Measurements from ENCODE around the gene PRRX1. TPM values are rescaled to one million over a fixed set of nuclear protein-coding genes. Genes with fewer than 3 reads are reported as not detected.

PRRX1 gene
- total RNA-seq (2014; rRNA removed; shearing (Covaris generic)) = not detected in 2 replicates

- DNase-seq (ENCODE audit: low spot score) = no peak
These were observed at the start of gene PRRX1 for GRCh38 chr1:170664093-170664827. PRRX1 (plus strand) TSS chr1:170664131; CDS start chr1:170664219, 88 bp downstream.

GRCh38 chr1:170617591-170618330 is 46.2 kb upstream of the PRRX1 start:
- DNase-seq (ENCODE audit: low spot score) = no peak

GRCh38 chr1:170618421-170618820 is 45.5 kb upstream of the PRRX1 start:
- no peak for DNase-seq (ENCODE audit: low spot score)

DNA sequence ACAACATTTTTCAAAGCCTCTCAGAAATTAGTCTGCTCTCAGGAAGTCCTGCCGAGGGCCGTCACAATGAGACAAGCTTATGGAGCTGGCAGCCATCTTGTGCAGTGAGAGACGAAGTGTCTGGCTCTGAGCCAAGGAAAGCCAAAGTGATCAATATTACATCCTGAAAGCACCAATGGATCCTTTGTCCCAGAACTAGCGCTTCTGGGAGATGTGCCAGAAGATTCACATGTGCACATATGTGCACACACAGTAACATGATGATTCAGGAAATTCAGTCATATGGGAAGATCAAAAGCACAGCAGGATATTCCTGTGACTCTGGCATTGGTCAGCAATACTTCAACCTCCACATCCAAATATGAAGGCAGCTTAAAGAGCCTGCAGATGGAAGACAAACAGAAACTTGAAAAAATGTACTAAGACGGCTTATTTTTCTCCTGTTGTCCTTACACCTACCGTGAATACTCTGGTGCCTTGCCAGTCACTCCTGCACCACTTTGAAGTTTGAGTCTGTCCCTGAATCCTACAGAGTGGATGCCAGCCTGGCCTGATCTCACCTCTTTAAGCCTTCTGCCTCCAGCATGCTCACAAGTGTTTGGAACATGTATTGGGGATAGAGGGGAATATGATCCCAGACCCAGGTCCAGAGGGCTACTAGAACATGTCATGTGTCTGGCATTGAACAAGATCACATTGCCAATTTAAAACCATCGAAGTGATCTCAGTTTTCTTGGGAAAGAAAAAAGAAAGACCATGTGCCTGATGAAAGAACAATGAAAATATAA is 44.5 kb upstream of the PRRX1 start:
- no peak for DNase-seq (ENCODE audit: low spot score)

DNA sequence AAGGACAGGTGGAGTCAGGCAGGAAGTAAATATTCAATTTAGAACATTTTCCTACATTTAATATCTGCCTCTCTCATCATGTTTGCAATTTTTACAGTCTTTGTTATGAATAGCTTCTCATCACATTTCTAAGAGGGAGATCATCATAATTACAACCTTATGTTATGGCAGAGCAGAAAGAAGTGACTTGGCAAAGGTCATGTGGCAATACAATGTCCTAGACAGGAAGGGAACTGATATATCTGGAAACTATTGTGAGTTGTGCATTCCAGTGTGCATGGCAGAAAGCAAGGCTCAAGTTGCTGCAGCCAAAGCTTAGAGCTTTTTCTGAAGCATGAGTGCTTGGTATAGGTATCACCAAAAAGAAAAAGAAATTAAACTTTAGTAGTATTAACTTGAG is 43.8 kb upstream of the PRRX1 start:
- DNase-seq (ENCODE audit: low spot score) = no peak

DNA sequence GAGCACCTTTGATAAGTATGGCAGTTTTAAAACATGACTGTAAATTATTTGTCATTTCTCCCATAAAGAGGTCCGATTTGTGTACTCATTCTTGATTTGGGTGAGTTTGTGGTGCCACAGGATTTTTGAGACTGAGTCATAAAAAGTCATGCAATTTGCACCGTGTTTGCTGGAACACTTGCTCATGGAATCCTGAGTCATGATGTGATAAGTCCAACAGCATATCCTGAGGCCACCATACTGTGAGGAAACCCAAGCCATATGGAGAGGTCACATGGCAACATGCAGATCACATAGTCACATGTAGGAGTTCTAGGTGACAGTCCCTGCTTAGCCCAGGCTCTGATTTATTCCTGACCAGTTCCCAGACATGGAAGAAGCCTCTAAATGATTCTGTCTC is 40.8 kb upstream of the PRRX1 start:
- no peak for DNase-seq (ENCODE audit: low spot score)

DNA sequence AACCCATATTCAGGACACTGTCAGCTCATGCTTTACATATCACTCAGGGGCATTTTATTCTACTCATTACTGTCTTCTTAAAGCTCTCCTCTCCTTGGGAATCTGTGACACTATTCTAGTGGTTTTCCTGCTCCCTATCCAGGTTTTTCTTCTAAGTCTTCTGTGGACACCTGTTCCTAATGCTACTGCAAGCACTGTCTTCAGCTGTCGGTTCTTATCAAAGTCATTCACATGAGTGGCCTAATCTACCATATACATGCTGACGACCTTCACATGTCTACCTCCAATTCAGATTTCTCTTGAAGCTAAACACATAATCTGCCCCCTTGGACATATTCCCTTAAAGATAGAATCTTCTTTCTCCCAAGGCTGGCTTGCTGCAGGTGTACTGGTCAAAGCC is 39.8 kb upstream of the PRRX1 start:
- DNase-seq (ENCODE audit: low spot score) = no peak

GRCh38 chr1:170630977-170631376 is 33.0 kb upstream of the PRRX1 start:
- DNase-seq (ENCODE audit: low spot score) = no peak

GRCh38 chr1:170634293-170634692 is 29.6 kb upstream of the PRRX1 start:
- DNase-seq (ENCODE audit: low spot score) = no peak

- no peak for DNase-seq (ENCODE audit: low spot score)
These were observed 29.0 kb upstream of the PRRX1 start for GRCh38 chr1:170634824-170635410.

DNA sequence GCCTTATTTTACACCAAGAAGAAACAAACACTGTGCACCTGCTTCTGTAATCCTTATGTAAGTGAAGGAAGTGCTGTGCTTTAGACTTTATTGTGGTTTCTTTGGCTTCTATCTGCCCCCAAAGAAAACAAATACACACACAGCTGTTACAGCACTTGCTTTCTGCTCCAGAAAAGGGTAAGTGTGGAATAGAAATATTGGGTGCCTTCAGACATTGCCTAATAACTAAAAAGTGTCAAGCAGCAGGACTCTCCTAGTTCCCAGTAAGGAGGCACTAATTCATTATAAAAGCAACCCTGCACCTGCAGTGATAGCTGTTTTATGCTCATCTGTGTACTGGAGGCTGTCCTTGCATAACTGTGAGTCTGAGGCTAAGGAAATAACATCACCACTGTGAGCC is 23.4 kb upstream of the PRRX1 start:
- no peak for DNase-seq (ENCODE audit: low spot score)

DNA sequence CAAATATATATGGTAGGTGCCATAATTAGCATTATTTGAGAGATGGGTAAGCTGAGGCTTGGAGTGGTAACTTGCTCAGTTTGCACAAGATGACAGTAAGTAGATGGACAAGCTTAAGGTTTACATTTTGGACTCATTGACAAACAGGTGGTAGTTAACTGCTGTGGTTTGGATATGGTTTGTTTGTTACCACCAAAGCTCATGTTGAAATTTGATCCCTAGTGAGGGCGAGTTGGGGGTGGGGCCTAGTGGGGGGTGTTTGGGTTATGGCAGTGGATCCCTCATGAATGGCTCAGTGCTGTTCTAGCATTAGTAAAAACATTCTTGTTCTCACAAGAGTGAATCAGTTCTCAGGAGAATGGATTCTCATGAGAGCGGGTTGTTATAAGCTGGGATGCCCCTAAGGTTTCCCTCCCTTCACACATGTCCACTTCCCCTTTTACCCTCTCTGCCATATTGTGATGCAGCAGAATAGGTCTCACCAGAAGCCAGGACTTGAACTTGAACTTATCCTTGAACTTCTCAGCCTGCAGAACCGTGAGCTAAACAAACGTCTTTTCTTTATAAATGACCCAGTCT is 6.6 kb upstream of the PRRX1 start:
- no peak for DNase-seq (ENCODE audit: low spot score)

GRCh38 chr1:170659399-170660035 is 4.4 kb upstream of the PRRX1 start:
- no peak for DNase-seq (ENCODE audit: low spot score)

- DNase-seq (ENCODE audit: low spot score) = no peak
These were observed 3.6 kb upstream of the PRRX1 start for GRCh38 chr1:170660281-170660713.

- no peak for DNase-seq (ENCODE audit: low spot score)
These were observed 2.9 kb upstream of the PRRX1 start for GRCh38 chr1:170660871-170661645.

DNA sequence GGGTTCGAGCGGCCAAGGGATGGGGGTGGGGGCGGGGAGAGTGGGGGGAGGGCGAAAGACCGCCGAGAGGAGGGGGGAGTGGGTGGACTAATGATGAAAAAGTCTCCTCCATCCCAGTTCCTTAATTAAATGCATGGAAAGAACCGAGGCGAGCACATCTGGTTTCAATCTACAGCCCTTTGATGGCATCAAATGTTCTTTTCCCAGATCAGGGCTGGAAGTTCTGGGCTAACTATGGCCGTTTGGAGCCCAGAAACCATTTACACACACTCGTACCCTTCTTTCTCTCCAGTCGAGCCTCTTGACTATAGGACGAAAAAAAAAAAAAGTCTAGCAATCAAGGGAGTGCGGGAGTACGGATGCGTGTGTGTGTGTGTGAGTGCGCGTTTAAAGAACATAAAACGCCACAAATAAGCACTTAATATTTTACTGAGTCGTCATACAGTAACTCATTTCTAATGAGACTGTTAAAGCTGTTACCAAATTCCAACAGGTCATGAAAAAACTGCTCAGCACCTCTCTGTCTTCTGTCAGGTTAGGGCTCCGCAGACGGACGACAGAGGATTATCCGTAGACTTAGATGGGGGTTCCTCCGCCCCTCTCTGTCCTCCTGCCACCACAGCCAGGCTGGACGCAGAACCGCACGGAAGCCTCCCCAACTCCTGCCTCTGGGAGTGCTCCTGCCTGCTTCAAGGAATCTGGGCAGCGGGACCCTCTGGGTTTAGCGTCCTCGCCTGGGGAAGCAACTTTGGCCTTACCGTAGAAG is 2.1 kb upstream of the PRRX1 start:
- no peak for DNase-seq (ENCODE audit: low spot score)

GRCh38 chr1:170662561-170663403 is 1.1 kb upstream of the PRRX1 start:
- DNase-seq (ENCODE audit: low spot score) = no peak

DNA sequence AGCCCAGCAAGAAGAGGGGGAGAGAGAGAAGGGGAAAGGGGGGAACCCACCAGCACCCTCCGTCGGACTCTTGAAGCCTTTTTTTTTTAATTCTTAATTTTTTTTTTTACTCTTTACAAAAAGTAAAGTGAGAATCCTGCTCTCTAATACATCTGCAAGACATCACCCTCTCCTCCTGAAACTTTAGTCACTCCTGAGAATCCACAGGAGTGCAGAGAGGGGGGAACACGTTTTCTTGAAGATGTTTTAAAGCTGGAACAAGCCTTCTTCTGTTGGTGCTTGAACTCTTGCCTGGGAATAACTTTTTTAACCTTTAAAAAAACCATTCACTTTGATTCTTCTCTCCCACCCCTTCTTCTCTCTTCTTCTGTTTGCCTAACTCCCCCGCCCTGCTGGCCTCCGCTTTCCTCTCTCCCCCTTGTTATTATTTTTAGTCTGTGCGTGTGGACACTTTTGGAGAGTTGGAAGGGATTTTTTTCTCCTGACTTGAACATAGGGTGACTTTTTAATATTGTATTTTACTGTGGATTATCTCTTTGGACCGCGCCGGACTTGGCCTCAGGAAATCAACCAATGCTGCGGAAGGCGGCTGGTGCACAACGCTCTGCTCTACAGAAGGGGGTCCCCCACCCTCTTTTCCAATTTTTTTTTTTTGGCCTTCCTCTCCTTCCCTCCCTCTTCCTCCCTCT is 383 bp upstream of the PRRX1 start:
- no peak for DNase-seq (ENCODE audit: low spot score)

Data from HT-29 (cell line).